HG02642 (cell line): ENCODE data around the gene LRRC51.
A peak's percentile ranks its signal among the peaks of the same experiment; 100 is the strongest.
"Not testable (repeated sequence)": the region's sequence is repeated elsewhere in the genome, so short reads cannot be mapped to it uniquely, and the experiment has no call there.

Source experiments
- ATAC-seq: cut with Tn5 transposase; IDR thresholded peaks from one replicate; pipeline ENCODE4 v1.9.1; 2021; ENCODE audit warnings: mild to moderate bottlenecking; ENCODE audit not compliant: unreplicated experiment, poor library complexity

LRRC51 gene

GRCh38 chr11:72102946-72103753, 22.5 kb downstream of the LRRC51 start, which contains the start of gene LAMTOR1:
LAMTOR1 (minus strand) TSS chr11:72103297; CDS start chr11:72103224, 73 bp downstream.
- ATAC-seq = peak; percentile 93

DNA sequence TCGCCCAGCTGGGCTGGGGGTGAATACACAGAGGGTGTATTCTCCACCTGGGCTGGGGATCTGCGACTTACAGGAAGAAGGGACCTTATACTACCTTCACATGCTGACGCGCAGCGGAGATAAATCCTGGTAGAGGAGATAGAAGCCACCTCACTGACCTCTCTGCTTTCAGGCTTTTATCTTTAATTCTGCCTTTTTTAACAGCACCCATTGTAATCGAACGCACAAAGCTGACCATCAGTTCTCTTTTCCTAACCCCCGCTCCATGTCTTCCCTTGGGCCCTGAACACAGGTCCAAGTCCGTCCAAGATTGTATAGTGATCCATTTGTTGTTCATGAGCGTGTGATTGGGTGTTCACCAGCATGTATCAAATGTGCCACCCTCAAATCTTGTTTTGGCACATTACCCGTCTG, 23.1 kb downstream of the LRRC51 start:
- ATAC-seq = no peak

DNA sequence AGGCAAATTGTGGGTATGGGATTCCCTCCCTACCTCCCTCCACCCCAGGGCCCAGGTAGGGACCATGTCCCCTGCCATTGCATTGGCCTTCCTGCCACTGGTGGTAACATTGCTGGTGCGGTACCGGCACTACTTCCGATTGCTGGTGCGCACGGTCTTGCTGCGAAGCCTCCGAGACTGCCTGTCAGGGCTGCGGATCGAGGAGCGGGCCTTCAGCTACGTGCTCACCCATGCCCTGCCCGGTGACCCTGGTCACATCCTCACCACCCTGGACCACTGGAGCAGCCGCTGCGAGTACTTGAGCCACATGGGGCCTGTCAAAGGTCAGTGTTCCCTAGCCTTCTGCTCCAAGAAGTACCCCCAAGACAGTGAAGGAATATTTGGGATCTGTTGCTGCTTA, 25.2 kb downstream of the LRRC51 start, which contains the start of gene TOMT:
TOMT (plus strand) TSS at position 37 of the 400 bp plus-strand sequence; CDS start at position 65, 28 bp downstream.
- ATAC-seq = no peak

DNA sequence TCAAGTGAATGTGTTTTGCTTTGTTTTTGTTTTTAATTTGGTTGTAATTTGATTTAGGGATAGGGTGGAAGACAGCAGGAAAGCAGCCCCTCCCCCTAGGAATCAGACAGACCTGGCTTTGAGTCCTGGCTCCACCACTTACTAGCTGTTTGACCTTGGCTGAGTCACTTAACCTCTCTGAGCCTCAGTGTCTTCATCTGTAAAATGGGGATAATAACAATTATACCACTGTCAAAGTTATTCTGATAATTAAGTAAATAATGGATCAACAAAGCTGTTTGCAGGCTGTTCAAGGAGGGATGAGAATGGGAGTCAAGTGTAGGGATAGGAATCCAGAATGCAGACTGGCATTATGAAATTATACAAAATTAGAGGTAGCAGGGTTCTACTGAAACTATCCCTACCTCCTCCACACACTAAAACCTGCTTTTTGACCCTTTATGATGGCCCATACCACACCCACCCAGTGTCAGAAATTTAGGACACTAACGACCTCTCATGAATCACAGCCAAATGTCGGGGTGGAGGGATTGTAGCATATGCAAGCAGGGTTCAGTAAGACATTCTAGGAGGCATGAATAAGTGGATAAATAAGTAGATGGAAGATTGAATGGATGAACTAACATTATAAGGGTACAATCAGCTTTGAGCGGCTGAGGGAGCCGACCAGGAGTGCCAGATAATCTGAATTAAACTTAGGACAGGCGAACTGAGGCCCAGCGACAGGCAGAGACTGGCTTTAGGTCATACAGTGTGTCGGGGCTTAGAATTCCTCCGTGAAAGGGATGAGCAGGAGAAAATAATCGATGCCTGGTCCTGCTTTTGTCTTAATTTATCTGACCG, 30.9 kb downstream of the LRRC51 start:
- peak; percentile 2 for ATAC-seq

GRCh38 chr11:72112143-72112977, 31.7 kb downstream of the LRRC51 start, which contains the start of gene ANAPC15:
ANAPC15 (minus strand) TSS chr11:72112695; CDS start chr11:72111276, 1,419 bp downstream.
- peak; percentile 89 for ATAC-seq

GRCh38 chr11:72112978-72113808, 32.5 kb downstream of the LRRC51 start:
- ATAC-seq = peak; percentile 3

GRCh38 chr11:72114570-72114969, 33.9 kb downstream of the LRRC51 start:
- no peak for ATAC-seq

- no peak for ATAC-seq
Observed at GRCh38 chr11:72116019-72116755, 35.5 kb downstream of the LRRC51 start.

DNA sequence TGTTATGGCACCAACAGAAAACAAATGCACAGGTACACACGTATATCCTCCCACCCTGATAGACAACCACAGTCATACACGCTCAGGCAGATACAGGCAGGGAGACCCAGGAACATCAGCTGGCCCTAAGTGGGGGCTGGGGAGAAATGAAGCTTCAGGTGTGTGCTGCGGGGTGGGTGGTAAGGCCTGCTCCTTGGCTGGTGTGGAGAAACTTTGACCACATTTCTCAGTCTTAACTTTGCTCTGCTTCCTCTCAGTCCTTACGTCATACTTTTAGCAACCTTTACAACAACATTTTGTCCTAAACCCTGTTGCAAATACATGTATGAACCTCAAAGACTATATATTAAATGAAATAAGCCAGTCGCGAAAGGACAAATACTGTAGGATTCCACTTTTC, 38.5 kb downstream of the LRRC51 start:
- ATAC-seq = no peak

GRCh38 chr11:72120930-72121329, 40.3 kb downstream of the LRRC51 start:
- no peak for ATAC-seq

GRCh38 chr11:72122607-72123006, 42.0 kb downstream of the LRRC51 start:
- ATAC-seq = no peak

DNA sequence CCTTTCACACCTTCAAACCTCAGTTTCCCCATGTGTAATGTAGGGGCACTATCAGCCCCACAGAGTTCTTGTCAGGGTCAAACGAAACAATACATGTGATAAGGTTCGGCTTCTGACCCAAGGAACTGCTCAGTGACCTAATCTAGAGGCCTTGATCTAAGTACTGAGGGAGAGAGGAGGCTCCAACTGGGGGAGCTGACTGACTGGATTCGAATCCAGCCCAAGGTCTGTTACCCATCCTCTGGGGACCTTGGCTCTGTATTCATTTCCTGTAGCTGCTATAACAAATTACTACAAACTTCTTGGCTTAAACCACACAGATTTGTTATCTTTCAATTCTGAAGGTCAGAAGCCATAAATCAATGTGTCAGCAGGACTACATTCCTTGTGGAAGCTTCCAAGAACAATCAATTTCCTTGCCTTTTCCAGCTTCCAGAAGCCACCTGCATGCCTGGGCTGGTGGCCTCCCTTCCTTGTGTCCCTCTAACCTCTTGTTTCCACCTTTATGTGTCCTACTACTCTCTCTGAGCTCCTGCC, 42.5 kb downstream of the LRRC51 start:
- no peak for ATAC-seq

DNA sequence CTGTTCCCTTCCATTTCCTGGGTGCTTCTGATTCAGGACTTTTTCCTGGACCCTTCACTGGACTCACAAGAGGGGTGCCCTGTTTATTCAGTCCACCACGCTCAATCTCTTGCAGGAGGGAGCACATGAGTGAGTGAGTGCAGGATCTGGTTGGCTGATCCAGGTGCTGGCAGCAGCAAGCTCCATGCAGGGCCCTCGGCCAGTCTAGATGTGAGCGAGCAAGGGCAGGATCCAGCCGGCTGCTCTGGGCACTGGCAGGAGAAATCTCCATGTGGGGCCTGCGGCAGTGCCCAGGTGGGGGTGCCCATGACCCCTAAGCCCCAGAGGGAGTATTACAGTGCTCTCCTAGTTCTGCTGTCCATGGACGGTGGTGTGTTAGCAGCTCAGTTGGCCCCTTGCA, 43.4 kb downstream of the LRRC51 start:
- ATAC-seq = no peak

GRCh38 chr11:72125956-72126355, 45.3 kb downstream of the LRRC51 start:
- ATAC-seq = no peak

GRCh38 chr11:72127923-72128322, 47.3 kb downstream of the LRRC51 start:
- ATAC-seq = no peak

DNA sequence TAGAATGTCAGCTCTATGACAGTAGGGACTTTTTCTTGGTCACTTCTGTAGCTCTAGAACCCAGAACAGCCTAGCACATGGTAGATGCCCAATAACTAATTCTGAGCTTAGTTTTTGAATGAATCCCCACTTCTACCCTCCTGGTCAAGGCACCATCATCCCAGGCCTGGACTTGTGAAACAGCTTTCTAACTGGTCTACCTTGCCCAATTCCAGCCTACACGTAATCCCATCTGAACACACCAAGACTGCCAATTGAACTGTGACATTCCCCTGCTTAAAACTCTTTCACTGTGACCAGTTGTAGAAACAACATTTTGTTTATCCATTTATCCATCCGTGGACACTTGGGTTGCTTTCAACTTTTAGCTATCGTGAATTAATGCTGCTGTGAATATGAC, 48.7 kb downstream of the LRRC51 start:
- no peak for ATAC-seq

DNA sequence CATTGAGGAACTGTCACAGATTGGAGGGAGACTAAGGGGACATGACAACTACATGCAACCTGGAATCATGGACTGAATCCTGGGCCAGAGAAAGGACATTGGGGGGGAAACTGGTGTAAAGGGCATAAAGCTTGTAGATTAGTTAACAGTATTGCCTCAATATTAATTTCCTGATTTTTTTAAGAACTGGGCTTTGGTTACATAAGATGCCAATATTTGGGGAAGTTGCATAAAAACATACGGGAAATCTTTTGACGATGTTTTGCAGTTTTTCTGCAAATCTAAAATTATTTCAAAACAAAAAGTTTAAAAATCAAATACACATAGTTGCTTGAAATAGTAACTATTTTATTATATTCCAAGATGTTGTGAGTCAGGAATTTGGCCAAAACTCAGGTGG, 52.0 kb downstream of the LRRC51 start:
- no peak for ATAC-seq

DNA sequence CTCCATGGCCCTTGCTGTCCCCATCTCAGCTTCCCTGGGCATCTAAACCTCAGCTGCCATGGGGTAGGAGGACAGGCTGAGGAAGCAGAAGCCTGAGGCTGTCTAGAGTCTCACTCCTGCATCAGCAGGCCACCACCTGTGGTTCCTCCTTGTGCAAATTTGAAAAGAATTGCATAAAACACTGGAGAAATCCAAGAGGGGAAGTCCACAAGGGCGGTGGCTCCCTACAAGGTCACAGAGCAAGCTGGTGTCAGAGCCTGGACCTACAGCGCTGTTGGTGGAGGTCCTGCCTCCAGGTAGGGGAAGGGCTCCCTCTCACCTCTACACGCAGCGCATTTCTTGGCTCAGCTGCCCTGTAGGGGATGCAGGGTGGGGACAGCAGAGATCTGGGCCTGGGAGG, 54.8 kb downstream of the LRRC51 start, which contains the start of gene FOLR3:
FOLR3 (plus strand) TSS at position 253 of the 400 bp plus-strand sequence. CDS start 228 bp downstream, outside the sequence.
- ATAC-seq = not testable (repeated sequence)
